PC-9 (cell line): ENCODE measurements around the gene RDH8. TPM values are rescaled to one million over a fixed set of nuclear protein-coding genes. Genes with fewer than 3 reads are reported as not detected.

Experiments used
- BruUV-seq: library from RNA; stranded (reverse); fragments of 400-500 nt; replicated peaks from 2 replicates; lab custom pipeline; 2021; lab: Mats Ljungman, UMichigan
- CTCF ChIA-PET: fragments of 300-600 bp; sonication (Branson Sonifier 250); formaldehyde crosslinking; loops from one replicate; lab custom pipeline; 2022; ENCODE audit warnings: antibody characterized with exemption; lab: Charles Lee
- POLR2A ChIA-PET: fragments of 300-600 bp; sonication (Branson Sonifier 250); formaldehyde crosslinking; loops from one replicate; lab custom pipeline; 2022; ENCODE audit warnings: antibody characterized with exemption; ENCODE audit not compliant: unreplicated experiment; lab: Charles Lee
- DNase-seq, 2 experiments: peaks; one replicate each; pipeline versions ENCODE4 v3.0.0 to v3.0.0-alpha.2; 2015 to 2022; ENCODE audit warnings: mixed read lengths in 1 of 2
- H2AFZ ChIP-seq: fragments of 200-600 bp; sonication (generic); 2 replicates; pipeline ENCODE4 v1.8.1; 2017; ENCODE audit warnings: antibody characterized with exemption
- H3F3A ChIP-seq: fragments of 200-600 bp; sonication (generic); 2 replicates; pipeline ENCODE4 v1.8.1; 2017; ENCODE audit warnings: antibody characterized with exemption, mild to moderate bottlenecking, low read depth; ENCODE audit not compliant: insufficient read depth
- H3K27ac ChIP-seq: fragments of 200-600 bp; sonication (generic); 2 replicates; pipeline ENCODE4 v1.6.1; 2016; ENCODE audit warnings: mixed run types
- H3K27me3 ChIP-seq: fragments of 200-600 bp; sonication (generic); 2 replicates; pipeline ENCODE4 v1.6.1; 2016; ENCODE audit warnings: low read depth, mixed run types; ENCODE audit not compliant: insufficient read depth
- H3K36me3 ChIP-seq: fragments of 200-600 bp; sonication (generic); 2 replicates; pipeline ENCODE4 v1.6.1; 2016; ENCODE audit warnings: low read depth, mixed run types
- H3K4me1 ChIP-seq: fragments of 200-600 bp; sonication (generic); replicated peaks from 2 replicates; pipeline ENCODE4 v1.6.1; 2016; ENCODE audit warnings: mixed run types; ENCODE audit not compliant: insufficient read depth
- H3K4me2 ChIP-seq: fragments of 200-600 bp; sonication (generic); 2 replicates; pipeline ENCODE4 v1.6.1; 2017; ENCODE audit warnings: mixed run types
- H3K4me3 ChIP-seq: fragments of 200-600 bp; sonication (generic); 2 replicates; pipeline ENCODE4 v1.6.1; 2016; ENCODE audit warnings: mixed run types
- H3K79me2 ChIP-seq: fragments of 200-600 bp; sonication (generic); 2 replicates; pipeline ENCODE4 v1.6.1; 2017; ENCODE audit warnings: low read depth, mixed run types
- H3K9me2 ChIP-seq: fragments of 200-600 bp; sonication (generic); 2 replicates; pipeline ENCODE4 v1.8.1; 2017; ENCODE audit warnings: mild to moderate bottlenecking; ENCODE audit not compliant: insufficient read depth
- H3K9me3 ChIP-seq: fragments of 200-600 bp; sonication (generic); 2 replicates; pipeline ENCODE4 v1.8.1; 2016; ENCODE audit warnings: low read depth; ENCODE audit not compliant: insufficient read depth
- H4K20me1 ChIP-seq: fragments of 200-600 bp; sonication (generic); 2 replicates; pipeline ENCODE4 v1.8.1; 2017; ENCODE audit not compliant: insufficient read depth
- CTCF ChIP-seq: fragments of 200-600 bp; sonication (generic); conservative IDR thresholded peaks from 2 replicates; pipeline ENCODE4 v1.6.1; 2017; ENCODE audit warnings: mixed run types, antibody characterized with exemption, mild to moderate bottlenecking, moderate library complexity
- EZH2 ChIP-seq: fragments of 200-600 bp; sonication (generic); IDR thresholded peaks from 2 replicates; pipeline ENCODE4 v1.8.0; 2017; ENCODE audit warnings: antibody characterized with exemption, low read depth
- intact Hi-C: fragments of 100-400 bp; cut with micrococcal nuclease; formaldehyde crosslinking; loops from one replicate; pipeline ENCODE4 v1.10.0; 2022; ENCODE audit not compliant: unreplicated experiment
- total RNA-seq: library from RNA; stranded (reverse); gene quantifications from 2 replicates; pipeline ENCODE4 v1.2.3, GENCODE V29; 2021

RDH8 gene
- total RNA-seq, 1 experiment from 2014 or later = not detected

GRCh38 chr19:9991425-9992191, 21.7 kb upstream of the RDH8 start:
- no peaks in the 10 kb centered on the region for H3K9me3 ChIP-seq
- TF ChIP-seq EZH2 (no peak), CTCF (no peak)
- H3K79me2 ChIP-seq = no peaks in the 10 kb centered on the region
- no peak for DNase-seq
- intact Hi-C loops = no loop called here
- POLR2A ChIA-PET = no interaction called here
- H3K27me3 ChIP-seq = peaks cover 93% of the 10 kb centered on the region
- CTCF ChIA-PET = no interaction called here
- no peak overlapping the region for H3K4me3 ChIP-seq
- H3F3A ChIP-seq = no peaks in the 10 kb centered on the region
- no TSS peak for BruUV-seq
- H3K36me3 ChIP-seq = no peaks in the 10 kb centered on the region
- no peak overlapping the region for H3K27ac ChIP-seq
- H4K20me1 ChIP-seq = no peaks in the 10 kb centered on the region
- no peaks in the 10 kb centered on the region for H3K9me2 ChIP-seq
- H3K4me1 ChIP-seq = no peaks in the 10 kb centered on the region
- H2AFZ ChIP-seq = no peak overlapping the region
- no peak overlapping the region for H3K4me2 ChIP-seq

DNA sequence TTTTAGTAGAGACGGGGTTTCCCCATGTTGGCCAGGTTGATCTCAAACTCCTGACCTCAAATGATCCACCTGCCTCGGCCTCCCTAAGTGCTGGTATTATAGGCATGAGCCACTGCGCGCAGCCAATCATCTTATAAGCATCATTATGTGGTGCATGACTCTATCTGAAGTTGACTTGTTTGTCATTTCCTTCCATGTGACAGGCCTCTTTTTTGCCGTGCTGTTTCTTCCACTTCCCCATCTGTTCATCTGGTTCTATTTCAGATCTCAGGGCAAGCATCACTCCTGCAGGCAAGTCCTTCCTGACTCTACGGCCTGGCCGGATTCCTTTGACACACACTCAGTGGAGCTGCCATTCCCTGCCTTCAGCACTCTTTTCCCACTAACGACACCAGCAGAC, 18.2 kb upstream of the RDH8 start:
- Histone ChIP-seq H3K9me3 (no peaks in the 10 kb centered on the region), H3K79me2 (no peaks in the 10 kb centered on the region), H3K9me2 (no peaks in the 10 kb centered on the region), H3K4me1 (no peaks in the 10 kb centered on the region), H3K4me2 (no peak overlapping the region), H3K4me3 (no peak overlapping the region), H3K27me3 (peaks cover 94% of the 10 kb centered on the region), H2AFZ (no peak overlapping the region), H3K27ac (no peak overlapping the region), H3K36me3 (no peaks in the 10 kb centered on the region), H3F3A (no peaks in the 10 kb centered on the region), H4K20me1 (no peaks in the 10 kb centered on the region)
- ChIA-PET POLR2A (no interaction called here), CTCF (interaction anchor here (0.7 kb wide), 1 partner anchor 8 kb away, joined by 3 read pairs; no protein-coding TSS in a partner anchor)
- no TSS peak for BruUV-seq
- intact Hi-C loops = no loop called here
- DNase-seq = no peak
- TF ChIP-seq CTCF (no peak), EZH2 (no peak)

- no peak overlapping the region for H2AFZ ChIP-seq
- H3K36me3 ChIP-seq = no peaks in the 10 kb centered on the region
- no peaks in the 10 kb centered on the region for H3F3A ChIP-seq
- ChIA-PET CTCF (no interaction called here), POLR2A (no interaction called here)
- H3K9me2 ChIP-seq = no peaks in the 10 kb centered on the region
- intact Hi-C loops = no loop called here
- no peaks in the 10 kb centered on the region for H3K4me1 ChIP-seq
- no peaks in the 10 kb centered on the region for H3K79me2 ChIP-seq
- H3K27me3 ChIP-seq = peaks cover 87% of the 10 kb centered on the region
- no peak overlapping the region for H3K4me2 ChIP-seq
- BruUV-seq = no TSS peak
- TF ChIP-seq EZH2 (no peak), CTCF (no peak)
- no peaks in the 10 kb centered on the region for H4K20me1 ChIP-seq
- DNase-seq = no peak
- H3K9me3 ChIP-seq = no peaks in the 10 kb centered on the region
- no peak overlapping the region for H3K27ac ChIP-seq
- no peak overlapping the region for H3K4me3 ChIP-seq
These were observed 17.3 kb upstream of the RDH8 start for GRCh38 chr19:9995999-9996398.
